Heart left ventricle (tissue), 16 donors: ENCODE results near the gene EVC2. TPM values are rescaled to one million over a fixed set of nuclear protein-coding genes. Genes with fewer than 3 reads are reported as not detected.

ENCODE experiments used
- ATAC-seq, 4 donors: fragments of 200-7000 bp; cut with Tn5 transposase; one replicate each; pipeline ENCODE4 v1.9.1; 2020 to 2022; ENCODE audit warnings: moderate library complexity in 4 of 4, mild to moderate bottlenecking in 3 of 4, moderate number of reproducible peaks in 1 of 4
- DNase-seq, 5 donors: peaks; one replicate each; pipeline ENCODE4 v3.0.0-alpha.2; 2020
- H3K27ac ChIP-seq, 12 donors: fragments of 200-600 bp; sonication (generic) in 4 of 12; one replicate each; pipeline versions ENCODE4 v1.5.0 to v1.8.0; 2016 to 2022; ENCODE audit warnings: mild to moderate bottlenecking in 2 of 12
- H3K27me3 ChIP-seq, 9 donors: fragments of 200-600 bp; sonication (generic) in 2 of 9; one replicate each; pipeline versions ENCODE4 v1.5.1 to v1.8.0; 2016 to 2022; ENCODE audit warnings: mild to moderate bottlenecking in 3 of 9
- H3K36me3 ChIP-seq, 9 donors: fragments of 200-600 bp; sonication (generic) in 2 of 9; one replicate each; pipeline versions ENCODE4 v1.5.0 to v1.8.0; 2018 to 2022; ENCODE audit warnings: mild to moderate bottlenecking in 2 of 9
- H3K4me1 ChIP-seq, 12 donors: fragments of 200-600 bp; sonication (generic) in 4 of 12; one replicate each; pipeline versions ENCODE4 v1.5.0 to v1.8.0; 2016 to 2022; ENCODE audit warnings: mild to moderate bottlenecking in 3 of 12
- H3K4me3 ChIP-seq, 12 donors: fragments of 200-600 bp; sonication (generic) in 4 of 12; one replicate each; pipeline versions ENCODE4 v1.5.0 to v1.8.0; 2017 to 2022; ENCODE audit warnings: mild to moderate bottlenecking in 9 of 12, moderate library complexity in 4 of 12
- H3K9me3 ChIP-seq, 12 donors: fragments of 200-600 bp; sonication (generic) in 4 of 12; one replicate each; pipeline versions ENCODE4 v1.5.0 to v1.8.0; 2016 to 2022; ENCODE audit warnings: mild to moderate bottlenecking in 1 of 12
- POLR2A ChIP-seq, 2 donors: fragments of 450-650 bp; IDR thresholded peaks; one replicate each; pipeline ENCODE4 v1.6.1; 2017; ENCODE audit warnings: antibody characterized with exemption in 2 of 2, mild to moderate bottlenecking in 2 of 2, moderate library complexity in 2 of 2
- WGBS, 4 donors: extraction: QIAGEN DNeasy Blood & Tissue Kit in 2 of 4; methylation state at CpG; one replicate each; pipeline versions ENCODE4 v1.1.5 to v1.1.7; 2013 to 2018; 5-methylcytosine and 5-hydroxymethylcytosine counted together
- intact Hi-C, 10 donors: fragments of 100-400 bp; cut with DNase I; formaldehyde crosslinking; loops; one replicate each; pipeline versions ENCODE4 v1.11.1 to v1.14.2; 2022
- polyA plus RNA-seq, 2 donors: library from polyadenylated mRNA; stranded (reverse); fragments of 200-250 nt; gene quantifications; one replicate each; pipeline ENCODE4 v1.2.3, GENCODE V29; 2013
- total RNA-seq, 9 donors: library from RNA; depleted of rRNA in 2 of 9; stranded (reverse); fragments of >200 nt in 2 of 9; fragmentation: NEBNext Ultra II Directional in 3 of 9; extraction: Animal tissue kit (Norgen Biotek cat#: 25700) in 3 of 9; gene quantifications; one replicate each; pipeline versions ENCODE4 v1.1.0 to v1.2.4, GENCODE V29; 2016 to 2023
- TF ChIP-seq, protein P1 (sequence below), 12 donors: fragments of 200-600 bp; sonication (generic) in 4 of 12; IDR thresholded peaks; one replicate each; pipeline versions ENCODE4 v1.5.0 to v1.8.0; 2018 to 2022; ENCODE audit warnings: antibody characterized with exemption in 12 of 12, mild to moderate bottlenecking in 5 of 12
- donor health status: ischemic (EF 13 %, LVEDD 7.1; RV severe dilation, severe dysfunction).
- donor health status: healthy with polysubstance abuse.
- donor health status: DM: no; HTN: yes; CAD: no.
- donor health status: DM: no; HTN: no; CAD: no.
- donor health status: ischemic (EF 25% LVEDD 6.9; RV normal size, moderate dysfunction).
- donor health status: ischemic (EF 25% LVEDD 5.7; RV mildly dilated, moderate dysfunction).
- donor health status: healthy.
- donor health status: DM: yes; HTN: yes; CAD: no.
- donor health status: ischemic (EF 35%, LVEDD 5.7; RV mildly dilated, moderate dysfunction).
- donor health status: nonischemic (EF 11% LVEDD 7.7; RV severe dilation, severe dysfunction).
- donor health status: DM: yes; HTN: yes; CAD: no.
- donor health status: PGD.
- donor health status: ischemic (EF 29% LVEDD 5.4; RV normal size, mild dysfunction).
- donor health status: nonischemic (EF 23%, LVEDD 6.1; RV moderate dilation, normal function).

The EVC2 gene
- total and polyA plus RNA-seq, 11 donors, result 0.46 to 3.1 (median 0.95) TPM

DNA sequence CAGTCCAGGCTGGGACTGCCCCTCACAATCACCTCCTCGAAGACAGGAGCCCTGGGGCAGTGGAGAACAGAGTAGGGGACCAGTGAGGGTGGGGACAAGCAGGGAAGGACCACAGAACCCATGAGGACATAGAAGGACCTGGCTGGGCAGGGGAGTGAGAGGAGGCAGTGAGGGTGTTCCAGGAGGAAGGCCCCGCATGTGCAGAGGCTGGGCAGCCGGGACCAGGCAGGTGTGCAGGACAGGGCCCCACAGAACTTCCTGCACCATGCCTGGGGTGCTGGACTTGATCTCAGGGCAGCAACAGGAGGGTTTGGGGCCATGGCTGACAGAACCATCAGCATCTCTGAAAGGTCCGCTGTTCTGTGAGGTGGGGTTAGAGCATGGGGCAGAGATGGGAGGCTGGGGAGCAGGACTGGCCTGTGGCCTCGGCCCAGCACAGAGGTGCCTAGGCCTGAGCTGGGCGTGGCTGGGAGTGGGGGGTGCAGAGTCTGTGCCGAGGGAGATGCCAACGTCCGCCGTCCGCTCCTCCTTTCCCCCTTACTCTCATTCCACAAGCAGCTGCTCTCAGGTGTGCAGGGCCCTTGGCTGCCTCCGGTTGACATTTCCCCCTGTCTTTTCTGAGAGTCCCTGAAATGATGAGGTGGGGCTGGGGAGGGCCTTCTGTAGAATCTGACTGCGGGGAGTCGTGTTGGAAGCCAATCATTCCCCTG is 43.5 kb upstream of the EVC2 start:
- H3K4me3 ChIP-seq, result no peak overlapping the region
- H3K4me1 ChIP-seq, result peaks cover 0 to 11% (median 0%) of the 10 kb centered on the region in 12 donors
- peaks cover 0 to 54% (median 17%) of the 10 kb centered on the region in 9 donors for H3K36me3 ChIP-seq
- 70 to 92% (median 86%) methylated on average over 10 to 14 of the region's 14 CpGs for WGBS, 4 donors
- no peak for ATAC-seq
- H3K27ac ChIP-seq, result no peak overlapping the region
- no peaks in the 10 kb centered on the region for H3K27me3 ChIP-seq
- TF ChIP-seq POLR2A (IDR thresholded peaks at IDR 0.05), result no peak
- TF ChIP-seq, protein P1, sequence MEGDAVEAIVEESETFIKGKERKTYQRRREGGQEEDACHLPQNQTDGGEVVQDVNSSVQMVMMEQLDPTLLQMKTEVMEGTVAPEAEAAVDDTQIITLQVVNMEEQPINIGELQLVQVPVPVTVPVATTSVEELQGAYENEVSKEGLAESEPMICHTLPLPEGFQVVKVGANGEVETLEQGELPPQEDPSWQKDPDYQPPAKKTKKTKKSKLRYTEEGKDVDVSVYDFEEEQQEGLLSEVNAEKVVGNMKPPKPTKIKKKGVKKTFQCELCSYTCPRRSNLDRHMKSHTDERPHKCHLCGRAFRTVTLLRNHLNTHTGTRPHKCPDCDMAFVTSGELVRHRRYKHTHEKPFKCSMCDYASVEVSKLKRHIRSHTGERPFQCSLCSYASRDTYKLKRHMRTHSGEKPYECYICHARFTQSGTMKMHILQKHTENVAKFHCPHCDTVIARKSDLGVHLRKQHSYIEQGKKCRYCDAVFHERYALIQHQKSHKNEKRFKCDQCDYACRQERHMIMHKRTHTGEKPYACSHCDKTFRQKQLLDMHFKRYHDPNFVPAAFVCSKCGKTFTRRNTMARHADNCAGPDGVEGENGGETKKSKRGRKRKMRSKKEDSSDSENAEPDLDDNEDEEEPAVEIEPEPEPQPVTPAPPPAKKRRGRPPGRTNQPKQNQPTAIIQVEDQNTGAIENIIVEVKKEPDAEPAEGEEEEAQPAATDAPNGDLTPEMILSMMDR (IDR thresholded peaks at IDR 0.05), result no peak
- no peaks in the 10 kb centered on the region for H3K9me3 ChIP-seq
- intact Hi-C loops, result no loop called here
- DNase-seq, result no peak

DNA sequence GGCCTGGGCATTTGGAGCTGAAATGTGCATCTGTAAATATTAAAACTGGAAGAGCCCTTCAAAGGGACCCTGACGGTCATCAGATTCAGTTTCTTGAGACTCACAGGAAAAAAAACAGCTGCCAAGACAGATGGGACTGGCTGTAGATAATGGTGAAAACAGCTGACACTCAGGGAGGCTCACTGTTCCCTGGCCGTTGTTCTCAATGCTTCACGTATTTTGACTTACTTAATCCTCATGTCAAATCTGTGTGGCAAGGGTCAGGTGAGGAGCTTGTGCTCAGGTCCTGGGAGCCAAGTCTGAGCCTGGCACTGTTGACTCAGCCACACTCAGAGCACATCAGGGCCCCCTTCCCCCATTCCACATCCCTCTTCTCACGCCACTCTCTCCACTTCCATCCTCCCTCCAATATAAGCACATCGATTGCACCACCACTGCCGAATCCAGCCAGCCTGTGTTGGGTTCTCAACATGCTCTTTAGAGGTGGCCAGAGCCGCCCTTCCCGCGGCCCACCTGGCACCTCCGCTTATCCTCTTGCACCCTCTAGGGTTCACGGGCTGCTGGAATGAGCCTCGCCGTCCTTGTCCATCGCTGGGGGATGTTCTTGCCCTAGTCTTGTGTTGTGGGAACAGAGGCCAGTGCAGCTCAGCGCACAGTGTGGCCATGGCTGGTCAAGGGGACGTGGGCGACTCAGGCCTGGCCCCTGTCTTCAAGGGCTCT is 42.7 kb upstream of the EVC2 start:
- H3K4me1 ChIP-seq, result peaks cover 0 to 15% (median 0%) of the 10 kb centered on the region in 12 donors
- H3K27ac ChIP-seq, result peak overlapping the region in 1 of 12 donors; percentile 22
- ATAC-seq, result peak in 3 of 4 donors; percentile 21 to 40 (median 25)
- no peak for TF ChIP-seq POLR2A (IDR thresholded peaks at IDR 0.05)
- TF ChIP-seq, protein P1 (IDR thresholded peaks at IDR 0.05), result no peak
- no peak for DNase-seq
- no peaks in the 10 kb centered on the region for H3K27me3 ChIP-seq
- H3K36me3 ChIP-seq, result peaks cover 0 to 47% (median 12%) of the 10 kb centered on the region in 9 donors
- intact Hi-C loops, result no loop called here
- H3K9me3 ChIP-seq, result no peaks in the 10 kb centered on the region
- WGBS, 4 donors, result 74 to 81% (median 80%) methylated on average over 17 of the region's 17 CpGs
- H3K4me3 ChIP-seq, result no peak overlapping the region

DNA sequence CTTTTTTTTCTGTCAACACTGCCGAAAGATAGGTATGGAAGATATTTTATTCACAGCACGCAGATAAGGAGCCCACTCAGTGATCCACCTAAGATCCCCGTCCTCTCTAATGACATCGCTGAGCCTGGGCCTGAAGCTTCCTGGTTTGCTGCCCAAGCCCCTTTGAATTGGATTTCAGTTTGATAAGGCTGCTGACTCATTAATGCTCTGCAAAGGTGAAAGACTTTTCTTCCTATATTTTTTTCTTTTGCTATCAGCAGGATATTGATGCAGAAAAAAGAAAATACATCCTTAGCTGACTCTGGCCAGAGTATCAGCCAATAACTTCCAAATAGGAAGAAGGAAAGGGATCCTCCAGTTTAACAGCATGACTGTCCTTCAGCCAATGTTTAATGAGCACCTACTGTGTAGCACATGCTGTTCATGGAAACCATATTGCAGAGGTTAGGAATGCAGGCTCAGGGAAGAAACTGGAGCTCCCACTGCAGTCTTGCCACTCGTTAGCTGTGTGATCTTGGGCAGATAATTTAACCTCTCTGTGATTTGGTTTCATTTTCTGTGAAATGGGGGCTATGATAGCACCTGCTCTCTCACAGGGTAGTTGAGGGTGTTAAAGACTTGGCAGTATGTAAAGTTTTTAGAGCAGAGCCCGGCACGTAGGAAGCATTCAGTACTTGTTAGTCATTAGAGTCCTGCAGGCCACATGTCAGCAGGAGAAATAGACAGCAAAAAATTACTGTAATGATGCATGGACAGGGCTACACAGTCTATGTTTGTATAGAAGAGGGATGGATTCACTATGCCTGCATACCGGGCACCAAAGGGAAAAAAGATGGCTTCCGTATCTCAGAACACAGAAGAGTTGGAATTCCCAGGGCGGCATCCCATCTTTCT is 41.9 kb upstream of the EVC2 start:
- 85 to 89% (median 87%) methylated on average over 10 of the region's 10 CpGs for WGBS, 4 donors
- no peak for DNase-seq
- H3K27me3 ChIP-seq, result no peaks in the 10 kb centered on the region
- TF ChIP-seq POLR2A (IDR thresholded peaks at IDR 0.05), result no peak
- TF ChIP-seq, protein P1 (IDR thresholded peaks at IDR 0.05), result no peak
- peaks cover 0 to 15% (median 0%) of the 10 kb centered on the region in 12 donors for H3K4me1 ChIP-seq
- intact Hi-C loops, result no loop called here
- ATAC-seq, result peak in 1 of 4 donors; percentile 17
- H3K4me3 ChIP-seq, result no peak overlapping the region
- H3K9me3 ChIP-seq, result no peaks in the 10 kb centered on the region
- peaks cover 0 to 44% (median 11%) of the 10 kb centered on the region in 9 donors for H3K36me3 ChIP-seq
- H3K27ac ChIP-seq, result peak overlapping the region in 1 of 12 donors; percentile 22
